ENCODE results near the gene TRABD. TPM values are rescaled to one million over a fixed set of nuclear protein-coding genes. Genes with fewer than 3 reads are reported as not detected.

TRABD gene
- total RNA-seq, 2 experiments from 2014 or later = 112 to 138 TPM

DNA sequence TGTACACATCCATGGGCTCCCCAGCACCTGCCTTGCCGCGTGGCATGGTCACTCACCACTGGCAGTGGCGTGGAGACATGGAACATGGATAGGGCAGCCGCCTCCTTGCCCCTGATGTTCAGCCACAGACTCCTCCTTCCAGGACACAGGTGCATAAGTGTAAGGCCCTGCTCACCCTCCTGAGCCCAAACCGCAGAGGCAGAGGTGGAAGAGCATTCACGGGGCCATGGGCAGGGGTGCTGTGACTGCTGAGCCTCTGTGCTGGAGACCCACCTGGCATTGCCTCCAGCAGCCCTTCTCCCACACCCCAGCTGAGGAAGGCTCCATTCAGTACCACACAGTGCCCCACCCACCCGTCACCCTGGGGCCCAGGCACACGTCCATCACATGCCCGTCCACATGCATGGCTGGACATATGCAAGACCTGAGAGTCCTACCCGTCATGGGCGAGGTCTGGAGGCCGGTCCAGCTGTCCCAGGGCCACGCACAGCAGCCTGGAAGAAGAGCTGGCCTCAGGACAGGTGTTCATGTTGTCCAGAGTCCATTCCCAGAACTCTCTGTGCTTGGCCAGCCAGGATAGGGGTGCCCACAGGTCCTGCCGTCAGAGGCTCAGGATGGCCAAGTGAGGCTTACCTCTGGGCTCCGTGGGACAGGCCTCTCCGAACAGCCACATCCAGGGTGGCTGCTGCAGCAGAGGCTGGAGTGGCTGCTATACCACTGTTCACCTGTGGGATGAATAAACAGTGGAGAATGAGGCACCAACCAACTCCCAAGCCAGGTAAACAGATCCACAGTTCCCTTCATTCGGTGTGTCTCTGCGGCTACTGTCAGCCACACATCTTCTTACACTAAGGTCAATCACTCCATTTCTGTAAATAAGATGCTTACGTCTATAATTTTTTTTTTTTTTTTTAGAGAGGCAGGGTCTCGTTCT lies 60.8 kb downstream of the TRABD start:
- peak overlapping the region; percentile 73 for H3K27ac Mint-ChIP-seq
- no peaks in the 10 kb centered on the region for H3K27me3 Mint-ChIP-seq
- H3K36me3 Mint-ChIP-seq (ENCODE audit: low read depth) = peaks cover 13% of the 10 kb centered on the region
- CTCF ChIA-PET = interaction anchor here (0.6 to 1.1 kb wide), 3 partner anchors 35 to 96 kb away, joined by 3 to 5 read pairs (median 4); no protein-coding TSS in a partner anchor
- POLR2A ChIA-PET = no interaction called here
- no peaks in the 10 kb centered on the region for H3K9me3 Mint-ChIP-seq
- peak overlapping the region; percentile 100 for H3K4me3 Mint-ChIP-seq
- DNase-seq = no peak
- H3K4me1 Mint-ChIP-seq = peaks cover 37% of the 10 kb centered on the region

DNA sequence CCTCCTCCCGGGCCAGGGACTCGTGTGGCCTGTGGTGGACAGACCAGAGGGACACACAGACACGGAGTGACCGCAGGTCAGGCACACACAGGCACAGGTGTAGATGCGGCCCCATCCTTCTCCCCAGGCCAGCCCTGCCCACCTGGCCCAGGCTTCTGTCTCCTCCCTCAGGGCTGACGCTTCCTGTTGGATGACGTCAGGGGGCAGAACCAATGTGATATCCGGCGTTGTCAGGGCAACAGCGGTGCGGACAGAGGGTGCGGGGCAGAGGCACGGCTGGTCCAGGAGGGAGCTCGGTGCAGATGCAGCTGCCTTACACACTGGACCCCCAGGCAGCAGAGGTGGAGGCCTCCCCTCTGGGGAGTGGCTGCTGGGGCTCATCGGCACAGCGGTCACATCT lies 62.0 kb downstream of the TRABD start:
- Mint-ChIP-seq H3K4me1 (peaks cover 29% of the 10 kb centered on the region), H3K9me3 (no peaks in the 10 kb centered on the region), H3K36me3 (ENCODE audit: low read depth) (peaks cover 9% of the 10 kb centered on the region), H3K27me3 (no peaks in the 10 kb centered on the region), H3K27ac (peak overlapping the region; percentile 75), H3K4me3 (peak overlapping the region; percentile 22)
- POLR2A ChIA-PET = no interaction called here
- peak; percentile 70 for DNase-seq
- CTCF ChIA-PET = interaction anchor here (1.1 kb wide), 1 partner anchor 95 kb away, joined by 4 read pairs; no protein-coding TSS in a partner anchor

DNA sequence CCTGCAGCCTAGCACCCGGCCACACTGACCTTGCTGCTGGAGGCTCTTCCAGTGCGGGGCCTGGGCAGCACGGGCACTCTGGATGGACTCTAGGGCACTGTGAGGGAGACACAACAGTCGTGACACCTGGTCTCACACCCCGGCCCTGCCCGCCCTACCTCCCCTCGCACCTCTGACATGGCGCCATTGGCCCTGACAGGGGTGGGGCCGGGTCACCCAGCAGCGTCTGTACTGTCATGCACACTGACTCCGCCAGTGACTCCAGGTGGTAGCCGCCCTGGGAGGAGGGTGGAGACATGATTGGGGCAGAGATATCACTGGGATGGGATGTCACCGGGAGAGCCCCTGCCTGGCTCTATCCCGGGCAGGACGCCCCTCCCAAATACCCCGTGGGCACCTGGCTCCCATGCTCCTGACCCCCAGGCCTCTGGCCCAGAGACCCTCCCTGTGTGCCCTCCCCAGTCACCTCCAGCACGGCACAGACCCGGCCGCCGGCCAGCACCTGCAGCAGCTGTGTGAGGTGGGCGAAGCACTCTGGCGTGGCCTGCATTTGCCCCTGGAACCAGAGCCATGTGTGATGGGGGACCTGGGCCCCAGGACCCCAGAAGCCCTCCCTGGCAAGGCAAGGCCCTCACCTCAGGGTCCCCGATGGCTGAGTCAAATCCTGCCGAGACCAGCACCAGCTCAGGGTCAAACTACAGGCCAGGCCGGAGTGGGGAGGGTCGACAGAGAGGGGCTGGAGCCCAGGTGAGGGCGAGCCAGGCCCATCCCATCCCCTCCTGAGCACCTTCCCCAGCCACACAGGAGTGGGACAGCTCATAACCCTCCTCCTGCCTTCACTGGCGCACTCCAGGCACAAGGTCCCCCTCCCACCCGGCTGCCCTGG lies 62.7 kb downstream of the TRABD start:
- H3K4me3 Mint-ChIP-seq = no peak overlapping the region
- ChIA-PET CTCF (interaction anchor here (0.5 to 1.0 kb wide), 2 partner anchors 277 to 342 kb away, joined by 3 read pairs; partner anchors contain the start of gene SCO2), POLR2A (no interaction called here)
- H3K27ac Mint-ChIP-seq = no peak overlapping the region
- H3K36me3 Mint-ChIP-seq (ENCODE audit: low read depth) = peaks cover 9% of the 10 kb centered on the region
- no peak for DNase-seq
- H3K4me1 Mint-ChIP-seq = peaks cover 28% of the 10 kb centered on the region
- H3K9me3 Mint-ChIP-seq = no peaks in the 10 kb centered on the region
- no peaks in the 10 kb centered on the region for H3K27me3 Mint-ChIP-seq

Other genes with a start within 250 kb of the TRABD start
- 10 to 100 TPM; 39.7 to 44.7 TPM for gene PIM3, start 225.1 kb upstream of the TRABD start, total RNA-seq
- not detected for gene IL17REL, start 173.1 kb upstream of the TRABD start, total RNA-seq
- not detected for gene TTLL8, start 127.6 kb upstream of the TRABD start, total RNA-seq
- under 1 TPM; 0.25 to 0.83 TPM for gene MLC1, start 100.5 kb upstream of the TRABD start, total RNA-seq
- not detected for gene MOV10L1, start 95.9 kb upstream of the TRABD start, total RNA-seq
- under 1 TPM; 0.10 TPM for gene PANX2, start 15.2 kb upstream of the TRABD start, total RNA-seq
- 10 to 100 TPM; 17.4 to 25.5 TPM for gene SELENOO, start 15.1 kb downstream of the TRABD start, total RNA-seq
- 10 to 100 TPM; 62.9 to 71.4 TPM for gene TUBGCP6, start 59.1 kb downstream of the TRABD start, total RNA-seq
- gene HDAC10, start 65.4 kb downstream of the TRABD start, total RNA-seq = 10 to 100 TPM; 68.3 to 93.6 TPM
- 1 to 10 TPM; 2.9 TPM for gene MAPK12, start 75.8 kb downstream of the TRABD start, total RNA-seq
- gene MAPK11, start 84.5 kb downstream of the TRABD start, total RNA-seq = 10 to 100 TPM; 10.7 to 12.6 TPM
- 10 to 100 TPM; 10.7 to 11.1 TPM for gene PLXNB2, start 121.7 kb downstream of the TRABD start, total RNA-seq
- gene DENND6B, start 141.1 kb downstream of the TRABD start, total RNA-seq = 1 to 10 TPM; 3.1 to 3.6 TPM
- gene PPP6R2, start 157.4 kb downstream of the TRABD start, total RNA-seq = 10 to 100 TPM; 55.6 to 67.6 TPM

Data from activated CD4-positive, alpha-beta T cell treated with anti-CD3 and anti-CD28 coated beads, Interleukin-2, amount 10 ng/mL, durations not matched to agents 7 days and 5 days (primary cell).